Hippocampal formation (tissue), 2 donors: ENCODE data around the gene SENP3.

Experiments
- DNase-seq, 2 donors: peaks; one replicate each; lab custom pipeline; 2025; lab: John Stamatoyannopoulos, UW

Gene SENP3

DNA sequence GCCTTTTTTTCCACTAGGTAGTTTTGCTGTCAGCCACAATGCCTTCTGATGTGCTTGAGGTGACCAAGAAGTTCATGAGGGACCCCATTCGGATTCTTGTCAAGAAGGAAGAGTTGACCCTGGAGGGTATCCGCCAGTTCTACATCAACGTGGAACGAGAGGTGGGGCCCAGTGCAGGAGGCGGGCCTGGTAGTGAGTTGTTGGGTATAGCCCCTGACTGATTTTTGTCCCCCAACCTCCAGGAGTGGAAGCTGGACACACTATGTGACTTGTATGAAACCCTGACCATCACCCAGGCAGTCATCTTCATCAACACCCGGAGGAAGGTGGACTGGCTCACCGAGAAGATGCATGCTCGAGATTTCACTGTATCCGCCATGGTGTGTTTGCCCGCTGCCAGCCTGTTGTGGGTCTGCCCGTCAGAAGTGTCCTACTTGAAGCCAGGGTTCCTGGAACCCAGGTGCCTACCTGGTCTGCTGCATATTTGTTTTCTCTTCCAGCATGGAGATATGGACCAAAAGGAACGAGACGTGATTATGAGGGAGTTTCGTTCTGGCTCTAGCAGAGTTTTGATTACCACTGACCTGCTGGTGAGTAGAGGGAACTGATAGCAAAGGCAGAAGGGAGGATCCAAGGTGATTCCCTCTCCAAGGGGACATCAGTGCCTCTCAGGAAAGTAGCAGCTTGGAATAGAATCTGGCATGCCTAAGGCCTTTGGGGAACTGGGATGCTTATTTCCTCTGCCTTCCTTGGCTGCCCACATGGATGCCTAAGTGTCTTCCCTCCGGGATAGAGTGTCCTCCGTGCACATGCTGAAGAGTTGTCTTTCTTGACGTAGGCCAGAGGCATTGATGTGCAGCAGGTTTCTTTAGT, 15.8 kb downstream of the SENP3 start:
- no peak for DNase-seq

DNA sequence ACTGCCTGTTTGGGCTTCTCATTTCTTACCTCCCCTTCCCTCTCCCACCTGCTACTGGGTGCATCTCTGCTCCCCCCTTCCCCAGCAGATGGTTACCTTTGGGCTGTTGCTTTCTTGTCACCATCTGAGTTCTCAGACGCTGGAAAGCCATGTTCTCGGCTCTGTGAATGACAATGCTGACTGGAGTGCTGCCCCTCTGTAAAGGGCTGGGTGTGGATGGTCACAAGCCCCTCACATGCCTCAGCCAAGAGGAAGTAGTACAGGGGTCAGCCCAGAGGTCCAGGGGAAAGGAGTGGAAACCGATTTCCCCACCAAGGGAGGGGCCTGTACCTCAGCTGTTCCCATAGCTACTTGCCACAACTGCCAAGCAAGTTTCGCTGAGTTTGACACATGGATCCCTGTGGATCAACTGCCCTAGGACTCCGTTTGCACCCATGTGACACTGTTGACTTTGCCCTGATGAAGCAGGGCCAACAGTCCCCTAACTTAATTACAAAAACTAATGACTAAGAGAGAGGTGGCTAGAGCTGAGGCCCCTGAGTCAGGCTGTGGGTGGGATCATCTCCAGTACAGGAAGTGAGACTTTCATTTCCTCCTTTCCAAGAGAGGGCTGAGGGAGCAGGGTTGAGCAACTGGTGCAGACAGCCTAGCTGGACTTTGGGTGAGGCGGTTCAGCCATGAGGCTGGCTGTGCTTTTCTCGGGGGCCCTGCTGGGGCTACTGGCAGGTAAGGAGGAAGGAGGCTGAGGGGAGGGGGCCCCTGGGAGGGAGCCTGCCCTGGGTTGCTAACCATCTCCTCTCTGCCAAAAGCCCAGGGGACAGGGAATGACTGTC, 17.5 kb downstream of the SENP3 start, which contains the start of gene CD68:
TSS of gene CD68 (plus strand) at position 638 of the 833 bp plus-strand sequence. CDS start at position 678, 40 bp downstream.
- peak; percentile 35 to 39 for DNase-seq

DNA sequence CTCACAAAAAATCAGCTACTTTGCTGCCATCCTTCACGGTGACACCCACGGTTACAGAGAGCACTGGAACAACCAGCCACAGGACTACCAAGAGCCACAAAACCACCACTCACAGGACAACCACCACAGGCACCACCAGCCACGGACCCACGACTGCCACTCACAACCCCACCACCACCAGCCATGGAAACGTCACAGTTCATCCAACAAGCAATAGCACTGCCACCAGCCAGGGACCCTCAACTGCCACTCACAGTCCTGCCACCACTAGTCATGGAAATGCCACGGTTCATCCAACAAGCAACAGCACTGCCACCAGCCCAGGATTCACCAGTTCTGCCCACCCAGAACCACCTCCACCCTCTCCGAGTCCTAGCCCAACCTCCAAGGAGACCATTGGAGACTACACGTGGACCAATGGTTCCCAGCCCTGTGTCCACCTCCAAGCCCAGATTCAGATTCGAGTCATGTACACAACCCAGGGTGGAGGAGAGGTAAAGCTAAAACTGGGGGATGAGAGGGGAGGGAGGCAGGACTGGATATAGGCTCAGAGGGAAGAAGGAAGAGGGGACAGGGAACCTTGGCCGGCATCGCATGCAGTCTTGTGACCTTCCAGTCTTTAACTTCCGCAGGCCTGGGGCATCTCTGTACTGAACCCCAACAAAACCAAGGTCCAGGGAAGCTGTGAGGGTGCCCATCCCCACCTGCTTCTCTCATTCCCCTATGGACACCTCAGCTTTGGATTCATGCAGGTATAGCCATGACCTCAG, 18.3 kb downstream of the SENP3 start:
- no peak for DNase-seq

DNA sequence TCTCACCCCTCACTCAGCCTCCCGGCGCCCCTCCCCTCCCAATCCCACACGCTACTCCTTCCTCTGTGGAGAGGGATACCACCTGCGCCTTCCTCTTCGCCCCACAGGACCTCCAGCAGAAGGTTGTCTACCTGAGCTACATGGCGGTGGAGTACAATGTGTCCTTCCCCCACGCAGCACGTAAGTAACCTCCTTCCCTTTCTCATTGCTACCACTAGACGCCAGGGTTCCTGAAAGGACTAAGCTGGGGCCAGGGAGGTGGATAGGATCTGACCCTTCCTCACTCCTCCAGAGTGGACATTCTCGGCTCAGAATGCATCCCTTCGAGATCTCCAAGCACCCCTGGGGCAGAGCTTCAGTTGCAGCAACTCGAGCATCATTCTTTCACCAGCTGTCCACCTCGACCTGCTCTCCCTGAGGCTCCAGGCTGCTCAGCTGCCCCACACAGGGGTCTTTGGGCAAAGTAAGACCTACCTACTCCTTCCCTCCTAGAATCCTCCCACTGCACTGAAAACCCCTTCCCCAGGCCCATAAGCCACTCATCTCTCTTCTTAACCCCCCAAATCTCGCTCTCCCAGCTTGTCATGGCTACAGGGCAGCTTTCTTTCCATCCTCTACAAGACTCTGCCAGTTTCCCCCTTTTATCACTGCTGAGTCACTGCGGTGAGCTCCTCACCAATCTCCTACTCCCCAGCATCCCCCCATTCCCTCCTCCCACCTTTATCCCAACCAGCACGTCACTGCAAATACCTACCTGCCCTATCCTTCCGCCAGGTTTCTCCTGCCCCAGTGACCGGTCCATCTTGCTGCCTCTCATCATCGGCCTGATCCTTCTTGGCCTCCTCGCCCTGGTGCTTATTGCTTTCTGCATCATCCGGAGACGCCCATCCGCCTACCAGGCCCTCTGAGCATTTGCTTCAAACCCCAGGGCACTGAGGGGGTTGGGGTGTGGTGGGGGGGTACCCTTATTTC, 19.2 kb downstream of the SENP3 start:
- DNase-seq = no peak

DNA sequence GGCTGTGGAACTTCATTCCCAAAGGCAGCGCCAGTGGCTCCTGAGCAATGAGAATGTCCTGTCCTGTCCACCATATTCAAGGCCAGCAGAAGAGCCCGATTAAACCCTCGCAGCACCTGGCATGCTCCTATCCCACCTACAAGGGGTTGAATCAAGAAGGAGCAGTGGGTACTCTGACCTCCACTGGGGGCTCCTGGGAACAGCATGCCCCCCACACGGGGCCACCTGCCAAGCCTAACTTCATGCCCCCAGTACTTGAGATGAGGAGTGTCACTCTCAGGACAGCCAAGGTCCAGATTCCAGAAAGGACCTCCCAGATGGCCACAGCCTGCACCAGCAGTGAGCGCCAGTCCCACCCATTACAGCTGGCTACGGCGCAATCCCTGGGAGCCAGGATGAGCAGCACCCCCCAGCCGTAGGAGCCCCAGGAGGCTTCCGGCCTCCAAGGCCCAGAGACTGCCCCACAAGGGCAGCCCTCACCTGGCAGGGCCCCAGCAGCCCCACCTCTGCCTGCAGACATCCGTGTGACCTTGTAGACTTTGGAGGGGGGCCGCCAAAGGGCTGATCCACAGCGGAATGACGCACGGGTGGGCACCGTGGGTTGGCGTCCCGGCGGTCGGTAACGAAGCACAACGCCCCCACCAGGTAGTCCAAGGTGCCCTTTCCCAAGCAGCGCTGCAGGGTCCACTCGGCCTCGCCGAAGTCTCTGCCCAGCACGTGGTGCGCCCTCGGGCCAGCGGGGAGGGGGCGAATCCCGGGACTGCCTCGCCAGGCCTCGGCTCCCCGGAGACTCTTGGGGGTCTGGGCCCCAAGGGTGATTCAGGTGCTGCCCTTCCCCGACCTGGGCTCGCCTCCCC, 20.9 kb downstream of the SENP3 start:
- DNase-seq = no peak

DNA sequence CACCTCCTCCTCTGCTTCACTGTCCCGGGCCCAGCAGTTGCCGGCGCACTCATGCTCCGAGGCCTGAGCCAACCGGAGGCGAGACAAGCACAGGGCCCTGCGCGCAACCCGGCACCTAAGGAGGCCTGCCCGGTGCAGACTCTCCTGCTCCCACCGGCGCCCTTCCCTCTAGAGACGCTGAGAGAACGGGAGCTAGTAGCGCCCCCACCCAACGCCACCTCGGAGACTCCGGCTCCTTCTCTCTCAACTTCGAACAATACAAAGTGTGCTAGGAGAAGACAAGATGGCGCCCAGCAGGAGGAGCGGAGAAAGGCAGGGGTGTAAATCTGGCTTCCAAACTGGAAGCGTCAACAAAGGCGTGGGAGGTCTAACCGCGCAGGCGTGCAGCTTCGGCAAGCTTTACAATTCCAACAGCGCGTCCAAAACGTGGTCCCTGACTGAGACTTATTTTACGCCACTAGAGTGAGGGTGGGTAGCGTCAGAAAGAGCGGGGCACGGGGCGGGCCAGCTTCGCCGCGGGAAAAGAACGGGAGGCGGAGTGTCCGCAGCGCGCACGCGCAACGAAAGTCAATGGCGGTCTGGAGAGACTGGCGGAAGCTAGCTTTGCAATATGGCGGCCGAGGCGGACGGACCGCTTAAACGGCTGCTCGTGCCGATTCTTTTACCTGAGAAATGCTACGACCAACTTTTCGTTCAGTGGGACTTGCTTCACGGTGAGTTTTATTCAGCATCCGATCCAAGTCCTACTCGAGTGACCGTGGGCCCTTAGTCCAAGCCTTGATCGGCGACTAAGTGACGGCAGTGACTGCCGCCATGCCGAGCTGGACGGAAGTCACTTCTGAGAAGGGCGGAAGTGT, 21.8 kb downstream of the SENP3 start, which contains the start of gene MPDU1:
TSS of gene MPDU1 (plus strand) at position 600 of the 857 bp plus-strand sequence. CDS start at position 611, 11 bp downstream.
- DNase-seq = peak; percentile 95 to 96

DNA sequence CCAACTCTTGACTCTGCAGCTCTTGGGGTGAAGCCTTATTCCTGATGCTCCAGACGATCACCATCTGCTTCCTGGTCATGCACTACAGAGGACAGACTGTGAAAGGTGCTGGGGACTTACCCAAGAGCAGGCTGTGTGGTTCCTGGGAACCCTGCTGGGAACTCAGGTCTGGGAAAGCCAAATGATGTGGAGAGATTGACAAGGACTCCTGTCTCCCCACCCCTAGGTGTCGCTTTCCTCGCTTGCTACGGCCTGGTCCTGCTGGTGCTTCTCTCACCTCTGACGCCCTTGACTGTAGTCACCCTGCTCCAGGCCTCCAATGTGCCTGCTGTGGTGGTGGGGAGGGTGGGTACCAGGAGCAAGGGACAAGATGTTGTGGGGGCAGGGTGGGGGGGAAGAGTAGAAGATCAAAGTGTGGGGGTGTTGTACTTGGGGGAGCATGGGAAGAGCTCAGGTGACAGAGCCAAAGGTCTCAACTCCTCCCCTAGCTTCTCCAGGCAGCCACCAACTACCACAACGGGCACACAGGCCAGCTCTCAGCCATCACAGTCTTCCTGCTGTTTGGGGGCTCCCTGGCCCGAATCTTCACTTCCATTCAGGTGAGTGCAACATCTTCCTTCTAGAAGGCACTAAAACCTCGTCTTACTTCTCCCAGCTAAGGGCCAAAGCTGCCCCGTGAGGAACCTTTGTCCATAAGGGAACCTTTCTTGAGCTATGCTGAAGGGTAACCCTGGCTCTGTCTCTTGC, 25.1 kb downstream of the SENP3 start:
- DNase-seq = no peak

DNA sequence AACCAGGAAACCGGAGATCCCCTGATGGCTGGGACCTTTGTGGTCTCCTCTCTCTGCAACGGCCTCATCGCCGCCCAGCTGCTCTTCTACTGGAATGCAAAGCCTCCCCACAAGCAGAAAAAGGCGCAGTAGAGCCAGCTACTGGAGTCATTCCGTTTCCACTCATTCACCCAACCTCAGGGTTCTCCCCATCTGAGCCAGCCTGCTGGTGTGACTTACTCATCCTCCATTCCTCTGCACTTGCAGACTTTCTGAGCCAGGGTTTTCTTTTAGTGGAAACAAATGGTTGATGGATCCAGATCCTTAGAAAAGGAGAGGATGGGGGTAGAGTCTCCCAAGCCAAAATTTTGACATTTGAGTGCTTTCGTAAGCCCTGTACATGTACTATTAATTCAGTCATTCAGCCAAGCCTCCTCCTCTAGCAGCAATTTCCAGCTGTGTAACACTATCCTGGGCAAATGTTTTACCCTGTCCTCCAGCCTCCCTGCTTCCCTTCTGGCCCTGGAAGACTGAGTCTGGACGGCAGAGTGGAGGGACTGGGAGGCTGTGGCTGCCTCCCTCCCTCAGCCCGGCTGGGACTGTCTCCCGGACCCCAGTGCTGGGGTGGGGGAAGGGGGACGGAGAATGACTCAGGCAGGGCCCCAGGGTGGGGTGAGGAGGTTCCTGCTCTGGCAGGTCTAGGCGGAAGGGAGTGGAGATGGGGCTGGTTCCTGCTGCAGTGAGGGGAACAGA, 25.9 kb downstream of the SENP3 start:
- no peak for DNase-seq

DNA sequence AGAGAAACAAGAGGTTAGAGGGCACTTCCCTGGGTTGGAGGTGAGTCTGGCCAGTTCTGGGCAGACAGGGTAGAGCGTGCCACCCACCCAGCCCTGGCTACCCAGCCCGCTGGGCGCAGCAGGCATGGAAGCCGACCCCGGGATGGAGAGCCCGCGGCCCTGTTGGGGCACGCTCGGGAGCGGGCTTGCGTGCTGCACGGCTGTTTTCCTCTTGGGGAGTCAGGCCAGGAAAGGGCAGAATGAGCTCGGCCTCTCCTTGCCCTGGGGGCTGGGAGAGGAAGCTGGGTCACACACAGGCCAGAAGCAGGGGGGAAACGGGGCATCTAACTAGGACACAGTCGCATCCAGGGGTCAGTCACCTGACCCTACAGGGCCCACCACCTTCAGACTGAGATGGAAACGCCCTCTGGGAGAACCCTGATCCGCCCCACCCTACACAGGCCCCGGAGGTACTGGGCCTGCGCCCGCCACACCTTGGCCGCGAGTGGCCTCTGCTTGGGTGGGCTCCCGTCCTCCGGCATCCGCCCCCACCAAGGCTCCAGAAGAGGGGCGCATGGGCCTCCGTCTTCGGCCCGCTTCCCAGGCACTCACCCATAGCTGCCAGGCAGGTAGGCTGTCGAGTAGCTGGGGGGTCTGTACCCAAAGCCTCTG, 27.0 kb downstream of the SENP3 start:
- no peak for DNase-seq

DNA sequence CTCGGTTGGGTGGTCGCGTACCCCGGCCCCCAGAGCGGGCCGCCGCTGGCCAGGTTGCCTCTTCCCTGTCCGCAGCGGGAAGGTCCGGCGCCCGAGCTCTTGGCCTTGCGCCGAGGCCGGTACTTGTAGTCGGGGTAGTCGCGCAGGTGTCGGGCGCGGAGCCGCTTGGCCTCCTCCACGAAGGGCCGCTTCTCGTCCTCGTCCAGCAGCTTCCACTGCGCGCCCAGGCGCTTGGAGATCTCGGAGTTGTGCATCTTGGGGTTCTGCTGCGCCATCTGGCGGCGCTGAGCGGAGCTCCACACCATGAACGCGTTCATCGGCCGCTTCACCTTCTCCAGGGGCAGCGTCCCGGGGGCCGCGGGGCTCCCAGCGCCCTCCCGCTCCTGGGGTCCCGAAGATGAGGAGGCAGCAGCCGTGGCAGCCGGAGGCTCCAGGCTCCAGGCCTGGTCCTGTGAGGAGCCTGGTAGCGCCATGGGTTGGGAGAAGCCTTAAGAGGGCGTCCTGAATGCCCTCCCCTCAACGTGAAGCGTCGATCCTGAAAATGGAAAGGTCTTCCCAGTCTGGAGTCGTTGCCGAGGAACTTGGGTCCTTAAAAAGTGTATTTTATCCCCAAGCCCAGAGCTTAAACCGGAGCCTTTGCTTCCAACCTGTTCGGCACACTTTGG, 27.6 kb downstream of the SENP3 start:
- peak; percentile 72 to 77 for DNase-seq

DNA sequence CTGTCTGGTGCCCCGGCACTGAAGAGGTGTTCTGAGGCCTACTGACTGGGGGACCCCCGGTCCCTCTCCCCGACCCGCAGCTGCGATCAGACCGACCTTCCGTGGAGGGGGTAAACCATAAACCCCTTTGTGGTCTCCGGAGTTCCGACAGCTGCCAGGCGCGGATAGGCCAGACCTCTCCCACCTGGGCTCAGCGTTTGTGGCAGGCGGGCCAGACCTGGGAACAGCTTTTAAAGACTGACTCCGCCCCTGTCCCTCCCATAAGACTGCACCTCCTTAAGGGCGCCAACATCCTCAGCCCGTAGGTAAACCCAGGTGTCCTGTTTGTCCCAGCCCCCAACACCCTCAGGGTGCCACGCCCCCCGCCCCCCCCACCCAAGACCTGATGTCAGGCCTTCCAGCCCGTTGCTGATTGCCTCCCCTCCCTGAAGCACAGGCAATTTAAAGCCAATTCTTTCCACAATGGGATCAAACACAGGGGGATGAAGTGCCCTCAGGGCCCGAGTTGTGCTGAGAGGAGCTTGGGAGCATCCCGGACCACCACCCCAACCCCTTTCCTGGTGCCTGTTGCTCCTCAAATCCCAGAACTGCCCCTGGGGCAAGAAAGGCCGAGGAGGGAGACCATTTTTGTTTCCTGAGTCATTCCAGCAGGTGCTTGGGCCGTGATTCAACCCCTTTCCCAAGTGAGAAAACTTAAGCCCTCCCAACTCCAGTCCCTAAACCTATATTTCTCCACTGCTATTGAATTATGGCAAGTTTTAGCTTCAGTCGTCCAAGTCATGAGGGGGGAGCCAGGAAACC, 28.4 kb downstream of the SENP3 start, which contains the start of gene SOX15:
TSS of gene SOX15 (minus strand) at position 204 of the 801 bp plus-strand sequence. CDS start 418 bp downstream, outside the sequence.
- DNase-seq = no peak

DNA sequence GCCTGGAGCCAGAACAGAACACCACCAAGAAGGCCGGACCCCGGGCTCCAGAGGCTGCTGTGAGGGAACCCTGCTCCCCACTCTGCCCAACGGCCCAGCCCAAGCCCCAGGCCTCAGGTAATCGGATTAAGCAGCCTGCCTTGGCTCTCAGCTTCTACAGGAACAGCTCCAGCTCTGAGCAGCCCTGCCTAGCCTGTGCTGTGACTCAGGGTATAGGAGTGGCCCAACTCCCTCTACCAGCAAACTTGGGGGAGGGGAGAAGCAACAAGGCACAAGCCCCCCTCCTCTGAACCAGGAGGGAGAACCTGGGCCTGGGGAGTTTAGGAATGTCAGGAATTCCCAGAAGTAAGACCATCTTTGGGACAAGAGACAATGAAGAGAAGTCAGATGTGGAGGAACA, 29.0 kb downstream of the SENP3 start:
- no peak for DNase-seq

DNA sequence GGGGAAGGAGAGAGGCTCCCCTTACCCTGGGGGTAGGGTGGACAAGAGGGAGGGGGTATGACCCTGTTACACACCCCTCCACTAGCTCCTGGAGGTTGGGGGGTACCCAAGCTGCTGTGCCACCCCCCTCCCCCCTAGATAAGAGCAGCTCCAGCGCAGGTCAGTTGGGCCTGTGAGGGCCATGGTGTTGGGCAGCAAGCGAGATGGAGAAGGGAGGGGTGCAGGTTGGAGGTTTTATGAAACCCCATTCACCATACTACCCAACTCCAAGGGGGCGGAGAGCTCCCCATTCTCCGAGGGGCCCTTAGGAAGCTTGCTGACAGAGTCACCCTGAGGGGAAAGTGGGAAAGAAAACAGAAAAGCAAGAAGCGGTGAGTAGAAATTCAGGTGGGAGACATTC, 29.9 kb downstream of the SENP3 start:
- no peak for DNase-seq

DNA sequence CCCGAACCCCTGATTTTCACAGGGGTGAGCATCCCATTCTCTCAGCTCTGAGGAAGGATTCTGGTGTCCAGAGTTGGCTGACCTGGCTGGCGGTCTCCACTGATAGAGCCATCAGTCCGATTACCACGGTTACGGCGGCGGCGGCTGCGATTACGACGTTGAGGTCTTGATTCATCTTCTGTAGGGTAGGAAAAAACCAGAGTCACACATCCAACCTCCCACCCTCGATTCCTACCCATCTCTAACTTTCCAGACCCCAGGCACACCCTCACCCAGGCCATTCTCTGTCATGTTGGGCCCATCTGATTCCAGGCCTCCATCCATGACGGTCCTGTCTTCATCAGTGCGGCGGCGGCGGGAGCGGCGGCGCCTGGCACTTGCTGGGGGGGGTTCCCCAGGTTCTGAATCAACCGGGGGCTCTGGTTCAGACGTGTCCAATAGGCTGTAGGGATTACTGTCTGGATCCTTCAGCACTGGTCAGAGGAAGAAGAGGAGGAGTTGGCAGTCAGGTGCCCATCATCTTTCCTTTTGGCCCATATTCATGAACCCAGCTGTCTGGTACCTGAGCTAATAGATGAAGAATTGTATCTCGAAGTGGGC, 30.8 kb downstream of the SENP3 start:
- DNase-seq = no peak

DNA sequence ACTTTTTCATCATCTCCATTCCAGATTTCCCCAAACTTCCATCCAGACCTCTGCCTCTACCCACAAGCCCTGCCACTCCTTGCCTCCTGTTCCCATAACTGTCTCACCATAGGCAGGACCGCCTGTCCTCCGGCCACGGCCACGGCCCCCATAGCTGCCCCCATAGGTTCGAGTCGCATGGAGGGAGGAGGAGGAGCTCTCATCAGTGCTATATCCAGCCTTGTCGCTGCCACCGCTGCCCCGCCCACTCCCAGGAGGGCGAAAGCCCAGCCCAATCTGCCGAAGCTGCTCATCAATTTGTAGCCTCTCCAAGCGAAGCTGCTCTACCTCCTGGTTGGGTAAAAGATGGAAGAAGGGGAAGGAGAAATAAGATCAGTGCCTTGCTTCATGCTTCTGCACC, 31.6 kb downstream of the SENP3 start:
- no peak for DNase-seq
